PC-3 (cell line): ENCODE data around the gene PCDH19. TPM values are rescaled to one million over a fixed set of nuclear protein-coding genes. Genes with fewer than 3 reads are reported as not detected.

ENCODE experiments used
- ATAC-seq: fragments of 200-7000 bp; cut with Tn5 transposase; 2 replicates; pipeline ENCODE4 v1.9.1; 2020; ENCODE audit warnings: mild to moderate bottlenecking, moderate library complexity
- BruUV-seq: library from RNA; stranded (reverse); fragments of 400-500 nt; replicated peaks from 2 replicates; lab custom pipeline; 2021; lab: Mats Ljungman, UMichigan
- CTCF ChIA-PET: fragments of 300-600 bp; sonication (Branson Sonifier 250); formaldehyde crosslinking; loops from one replicate; lab custom pipeline; 2022; ENCODE audit warnings: antibody characterized with exemption; lab: Charles Lee
- POLR2A ChIA-PET: fragments of 300-600 bp; sonication (Branson Sonifier 250); formaldehyde crosslinking; loops from one replicate; lab custom pipeline; 2022; ENCODE audit warnings: antibody characterized with exemption; ENCODE audit not compliant: unreplicated experiment; lab: Charles Lee
- DNase-seq: peaks from one replicate; pipeline ENCODE4 v3.0.0-alpha.2; 2015
- H2AFZ ChIP-seq: fragments of 300-600 bp; sonication (generic); 2 replicates; pipeline ENCODE4 v1.6.0; 2016; ENCODE audit warnings: antibody characterized with exemption, low read length
- H3F3A ChIP-seq: fragments of 300-600 bp; sonication (generic); one replicate; pipeline ENCODE4 v1.6.0; 2017; ENCODE audit warnings: antibody characterized with exemption, low read length, control low read depth, mild to moderate bottlenecking; ENCODE audit not compliant: unreplicated experiment
- H3K27ac ChIP-seq: fragments of 300-600 bp; sonication (generic); 2 replicates; pipeline ENCODE4 v1.5.1; 2016; ENCODE audit warnings: mild to moderate bottlenecking, low read length
- H3K27me3 ChIP-seq: fragments of 300-600 bp; sonication (generic); 2 replicates; pipeline ENCODE4 v1.6.1; 2016; ENCODE audit warnings: low read length, mixed read lengths
- H3K36me3 ChIP-seq: fragments of 300-600 bp; sonication (generic); 2 replicates; pipeline ENCODE4 v1.6.1; 2016; ENCODE audit warnings: low read depth, mixed run types, low read length, mixed read lengths
- H3K4me1 ChIP-seq: fragments of 300-600 bp; sonication (generic); 2 replicates; pipeline ENCODE4 v1.5.1; 2016; ENCODE audit warnings: low read length; ENCODE audit not compliant: insufficient read depth
- H3K4me2 ChIP-seq: fragments of 300-600 bp; sonication (generic); 2 replicates; pipeline ENCODE4 v1.6.0; 2016; ENCODE audit warnings: low read length
- H3K4me3 ChIP-seq: fragments of 300-600 bp; sonication (generic); 2 replicates; pipeline ENCODE4 v1.5.1; 2016; ENCODE audit warnings: mild to moderate bottlenecking, low read length, mixed read lengths
- H3K79me2 ChIP-seq: fragments of 300-600 bp; sonication (generic); 2 replicates; pipeline ENCODE4 v1.6.1; 2017; ENCODE audit warnings: low read length, mixed read lengths
- H3K9ac ChIP-seq: fragments of 300-600 bp; sonication (generic); 2 replicates; pipeline ENCODE4 v1.6.0; 2016; ENCODE audit warnings: mild to moderate bottlenecking, low read length
- H3K9me2 ChIP-seq: fragments of 300-600 bp; sonication (generic); replicated peaks from 2 replicates; pipeline ENCODE4 v1.6.1; 2016; ENCODE audit warnings: mixed run types, low read length, mixed read lengths
- H3K9me3 ChIP-seq: fragments of 300-600 bp; sonication (generic); 2 replicates; pipeline ENCODE4 v1.6.1; 2016; ENCODE audit warnings: low read length, mixed read lengths
- H4K20me1 ChIP-seq: fragments of 300-600 bp; sonication (generic); 2 replicates; pipeline ENCODE4 v1.6.1; 2016; ENCODE audit warnings: low read length, mixed read lengths
- CTCF ChIP-seq: fragments of 300-600 bp; sonication (generic); conservative IDR thresholded peaks from 2 replicates; pipeline ENCODE4 v1.5.1; 2017; ENCODE audit warnings: antibody characterized with exemption, low read depth, mild to moderate bottlenecking, low read length
- EZH2 ChIP-seq: fragments of 300-600 bp; sonication (generic); IDR thresholded peaks from one replicate; pipeline ENCODE4 v1.6.1; 2017; ENCODE audit warnings: antibody characterized with exemption, mild to moderate bottlenecking, low read length; ENCODE audit not compliant: unreplicated experiment
- EZH2phosphoT487 ChIP-seq: fragments of 300-600 bp; sonication (generic); IDR thresholded peaks from 2 replicates; pipeline ENCODE4 v1.6.1; 2018; ENCODE audit warnings: mild to moderate bottlenecking, antibody characterized with exemption, low read length, borderline replicate concordance
- intact Hi-C: fragments of 100-400 bp; cut with micrococcal nuclease; formaldehyde crosslinking; loops from 2 replicates; pipeline ENCODE4 v1.9.0; 2023
- total RNA-seq: library from RNA; depleted of rRNA; stranded (reverse); fragments of >200 nt; gene quantifications from 2 replicates; pipeline ENCODE4 v1.2.3, GENCODE V29; 2014

PCDH19 gene
- total RNA-seq, 1 experiment from 2014 or later: not detected

GRCh38 chrX:100368167-100368566, 41.9 kb downstream of the PCDH19 start:
- Histone ChIP-seq H3K27me3 (peaks cover 6% of the 10 kb centered on the region; the same call in 1 of the 2 replicates), H3K9ac (no peak overlapping the region), H3K9me2 (no peaks in the 10 kb centered on the region), H4K20me1 (no peaks in the 10 kb centered on the region), H3K27ac (no peak overlapping the region), H3K4me3 (no peak overlapping the region), H3K79me2 (no peaks in the 10 kb centered on the region), H3F3A (no peaks in the 10 kb centered on the region), H3K4me1 (no peaks in the 10 kb centered on the region), H3K9me3 (no peaks in the 10 kb centered on the region), H3K4me2 (no peak overlapping the region), H3K36me3 (no peaks in the 10 kb centered on the region), H2AFZ (no peak overlapping the region)
- no TSS peak for BruUV-seq
- ChIA-PET CTCF (interaction anchor here (1.1 kb wide), 2 partner anchors 43 to 45 kb away, joined by 3 to 10 read pairs; no protein-coding TSS in a partner anchor), POLR2A (no interaction called here)
- intact Hi-C loops: no loop called here
- no peak for TF ChIP-seq EZH2
- no peak for TF ChIP-seq EZH2phosphoT487
- peak; percentile 56 for TF ChIP-seq CTCF
- peak; percentile 41 for DNase-seq
- ATAC-seq: peak; percentile 56; the same call in 1 of the 2 replicates

GRCh38 chrX:100363896-100364295, 46.2 kb downstream of the PCDH19 start:
- no peaks in the 10 kb centered on the region for H3K79me2 ChIP-seq
- no peaks in the 10 kb centered on the region for H3K4me1 ChIP-seq
- H3K9me3 ChIP-seq: no peaks in the 10 kb centered on the region
- no TSS peak for BruUV-seq
- no peak overlapping the region for H2AFZ ChIP-seq
- H3K27me3 ChIP-seq: peaks cover 6% of the 10 kb centered on the region; the same call in 1 of the 2 replicates
- no peak overlapping the region for H3K9ac ChIP-seq
- CTCF ChIA-PET: no interaction called here
- H3K27ac ChIP-seq: no peak overlapping the region
- DNase-seq: no peak
- no peaks in the 10 kb centered on the region for H4K20me1 ChIP-seq
- intact Hi-C loops: no loop called here
- H3F3A ChIP-seq: no peaks in the 10 kb centered on the region
- no peak for ATAC-seq
- no peaks in the 10 kb centered on the region for H3K9me2 ChIP-seq
- no peak overlapping the region for H3K4me2 ChIP-seq
- TF ChIP-seq CTCF (no peak), EZH2 (no peak), EZH2phosphoT487 (no peak)
- H3K36me3 ChIP-seq: no peaks in the 10 kb centered on the region
- no peak overlapping the region for H3K4me3 ChIP-seq
- POLR2A ChIA-PET: no interaction called here

GRCh38 chrX:100358766-100359165, 51.3 kb downstream of the PCDH19 start:
- Histone ChIP-seq H3K4me2 (no peak overlapping the region), H3K9ac (no peak overlapping the region), H3K9me2 (no peaks in the 10 kb centered on the region), H3F3A (no peaks in the 10 kb centered on the region), H3K4me1 (no peaks in the 10 kb centered on the region), H4K20me1 (no peaks in the 10 kb centered on the region), H2AFZ (no peak overlapping the region), H3K9me3 (no peaks in the 10 kb centered on the region), H3K4me3 (no peak overlapping the region), H3K27ac (no peak overlapping the region), H3K36me3 (no peaks in the 10 kb centered on the region), H3K27me3 (no peaks in the 10 kb centered on the region), H3K79me2 (no peaks in the 10 kb centered on the region)
- CTCF ChIA-PET: no interaction called here
- DNase-seq: no peak
- BruUV-seq: no TSS peak
- no peak for ATAC-seq
- intact Hi-C loops: no loop called here
- POLR2A ChIA-PET: no interaction called here
- TF ChIP-seq EZH2phosphoT487: no peak
- TF ChIP-seq CTCF: no peak
- no peak for TF ChIP-seq EZH2
